Left lung (tissue), 10 donors: Measurements from ENCODE around the gene GALNT13. TPM values are rescaled to one million over a fixed set of nuclear protein-coding genes. Genes with fewer than 3 reads are reported as not detected.

Experiments used
- ATAC-seq: fragments of 200-7000 bp; cut with Tn5 transposase; one replicate; pipeline ENCODE4 v1.9.1; 2020; ENCODE audit warnings: moderate library complexity
- DNase-seq, 4 donors: peaks; one replicate each; pipeline ENCODE4 v3.0.0-alpha.2; 2013 to 2020
- H3K27ac ChIP-seq, 2 donors: fragments of 200-600 bp; sonication (generic) in 1 of 2; one replicate each; pipeline versions ENCODE4 v1.5.0 to v1.8.0; 2020 to 2021
- H3K27me3 ChIP-seq, 2 donors: fragments of 200-600 bp; sonication (generic) in 1 of 2; one replicate each; pipeline versions ENCODE4 v1.5.0 to v1.8.0; 2020 to 2021
- H3K36me3 ChIP-seq, 2 donors: fragments of 200-600 bp; sonication (generic) in 1 of 2; one replicate each; pipeline versions ENCODE4 v1.5.0 to v1.8.0; 2020 to 2021
- H3K4me1 ChIP-seq, 2 donors: fragments of 200-600 bp; one replicate each; pipeline ENCODE4 v1.8.0; 2021
- H3K4me3 ChIP-seq, 2 donors: fragments of 200-600 bp; sonication (generic) in 1 of 2; one replicate each; pipeline versions ENCODE4 v1.5.0 to v1.8.0; 2020 to 2021; ENCODE audit warnings: mild to moderate bottlenecking in 1 of 2
- H3K9me3 ChIP-seq, 2 donors: fragments of 200-600 bp; sonication (generic) in 1 of 2; one replicate each; pipeline versions ENCODE4 v1.5.0 to v1.8.0; 2020 to 2021
- intact Hi-C, 2 donors: fragments of 100-400 bp; cut with DNase I; formaldehyde crosslinking; loops; one replicate each; pipeline versions ENCODE4 v1.11.2 to v1.14.2; 2022
- polyA plus RNA-seq, 6 donors: library from polyadenylated mRNA; unstranded; fragments of 120-200 nt; gene quantifications; one replicate each; pipeline ENCODE4 v1.2.1, GENCODE V29; 2013; ENCODE audit not compliant: insufficient read length in 6 of 6
- total RNA-seq, 2 donors: library from RNA; stranded (reverse); fragmentation: NEBNext Ultra II Directional; extraction: Animal tissue kit (Norgen Biotek cat#: 25700); gene quantifications; one replicate each; pipeline ENCODE4 v1.2.1, GENCODE V29; 2021
- TF ChIP-seq, protein P1 (sequence below), 2 donors: fragments of 200-600 bp; sonication (generic) in 1 of 2; IDR thresholded peaks; one replicate each; pipeline versions ENCODE4 v1.5.0 to v1.8.0; 2021; ENCODE audit warnings: antibody characterized with exemption in 2 of 2
- donor health status: DM: no; HTN: yes; CAD: no.
- donor health status: DM: no; HTN: no; CAD: no.

GALNT13 gene
- total and polyA plus RNA-seq, 8 donors, result 1.1 to 26.4 (median 5.9) TPM

DNA sequence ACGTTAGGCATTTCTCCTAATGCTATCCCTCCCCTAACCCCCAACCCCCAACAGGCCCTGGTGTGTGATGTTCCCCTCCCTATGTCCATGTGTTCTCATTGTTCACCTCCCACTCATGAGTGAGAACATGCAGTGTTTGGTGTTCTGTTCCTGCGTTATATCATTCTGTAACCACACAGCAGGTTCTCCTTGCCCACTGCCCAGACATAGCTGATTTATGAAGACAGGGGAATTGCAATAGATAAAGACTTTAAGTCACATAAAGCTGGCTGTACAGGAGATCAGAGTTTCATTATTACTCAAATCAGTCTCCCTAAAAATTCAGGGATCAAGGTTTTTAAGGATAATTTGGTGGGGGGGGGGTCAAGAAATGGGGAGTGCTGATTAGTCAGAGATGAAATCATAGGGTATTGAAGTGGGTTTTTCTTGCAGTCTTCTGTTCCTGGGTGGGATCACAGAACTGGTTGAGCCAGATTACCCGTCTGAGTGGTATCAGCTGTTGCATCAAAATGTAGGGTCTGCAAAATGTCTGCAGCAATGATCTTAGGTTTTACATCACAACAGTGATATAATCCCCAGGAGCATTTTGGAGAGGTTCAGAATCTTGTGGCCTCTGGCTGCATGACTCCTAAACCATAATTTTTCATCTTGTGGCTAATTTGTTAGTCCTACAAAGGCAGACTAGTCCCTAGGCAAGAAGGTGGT is 434.7 kb downstream of the GALNT13 start:
- no peaks in the 10 kb centered on the region for H3K36me3 ChIP-seq
- no peaks in the 10 kb centered on the region for H3K27me3 ChIP-seq
- H3K4me1 ChIP-seq, result no peaks in the 10 kb centered on the region
- no peak for DNase-seq
- intact Hi-C loops, result no loop called here
- no peak for ATAC-seq
- H3K4me3 ChIP-seq, result no peak overlapping the region
- H3K27ac ChIP-seq, result no peak overlapping the region
- TF ChIP-seq, protein P1, sequence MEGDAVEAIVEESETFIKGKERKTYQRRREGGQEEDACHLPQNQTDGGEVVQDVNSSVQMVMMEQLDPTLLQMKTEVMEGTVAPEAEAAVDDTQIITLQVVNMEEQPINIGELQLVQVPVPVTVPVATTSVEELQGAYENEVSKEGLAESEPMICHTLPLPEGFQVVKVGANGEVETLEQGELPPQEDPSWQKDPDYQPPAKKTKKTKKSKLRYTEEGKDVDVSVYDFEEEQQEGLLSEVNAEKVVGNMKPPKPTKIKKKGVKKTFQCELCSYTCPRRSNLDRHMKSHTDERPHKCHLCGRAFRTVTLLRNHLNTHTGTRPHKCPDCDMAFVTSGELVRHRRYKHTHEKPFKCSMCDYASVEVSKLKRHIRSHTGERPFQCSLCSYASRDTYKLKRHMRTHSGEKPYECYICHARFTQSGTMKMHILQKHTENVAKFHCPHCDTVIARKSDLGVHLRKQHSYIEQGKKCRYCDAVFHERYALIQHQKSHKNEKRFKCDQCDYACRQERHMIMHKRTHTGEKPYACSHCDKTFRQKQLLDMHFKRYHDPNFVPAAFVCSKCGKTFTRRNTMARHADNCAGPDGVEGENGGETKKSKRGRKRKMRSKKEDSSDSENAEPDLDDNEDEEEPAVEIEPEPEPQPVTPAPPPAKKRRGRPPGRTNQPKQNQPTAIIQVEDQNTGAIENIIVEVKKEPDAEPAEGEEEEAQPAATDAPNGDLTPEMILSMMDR (IDR thresholded peaks at IDR 0.05), result no peak
- peaks cover 0 to 4% of the 10 kb centered on the region in 2 donors for H3K9me3 ChIP-seq

DNA sequence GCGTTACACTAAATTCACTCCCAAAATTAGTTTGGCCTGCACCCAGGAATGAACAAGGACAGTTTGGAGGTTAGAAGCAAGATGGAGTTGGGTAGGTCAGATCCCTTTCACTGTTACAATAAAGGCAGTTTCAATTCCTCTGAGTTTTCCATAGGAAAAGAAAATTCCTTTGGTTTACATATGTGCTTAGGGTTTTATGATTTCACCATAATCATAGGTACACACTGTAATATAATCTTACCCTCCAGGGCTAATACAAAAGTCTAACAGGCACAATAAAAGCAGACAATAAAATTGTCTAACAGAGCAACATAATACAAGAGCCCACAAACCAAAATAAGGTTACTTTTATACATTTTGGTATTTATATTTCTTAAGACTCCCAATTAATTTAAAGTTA is 435.3 kb downstream of the GALNT13 start:
- intact Hi-C loops, result no loop called here
- TF ChIP-seq, protein P1 (IDR thresholded peaks at IDR 0.05), result no peak
- DNase-seq, result no peak
- Histone ChIP-seq H3K4me3 (no peak overlapping the region), H3K4me1 (no peaks in the 10 kb centered on the region), H3K27me3 (no peaks in the 10 kb centered on the region), H3K36me3 (no peaks in the 10 kb centered on the region), H3K9me3 (peaks cover 0 to 4% of the 10 kb centered on the region in 2 donors), H3K27ac (no peak overlapping the region)
- ATAC-seq, result no peak

DNA sequence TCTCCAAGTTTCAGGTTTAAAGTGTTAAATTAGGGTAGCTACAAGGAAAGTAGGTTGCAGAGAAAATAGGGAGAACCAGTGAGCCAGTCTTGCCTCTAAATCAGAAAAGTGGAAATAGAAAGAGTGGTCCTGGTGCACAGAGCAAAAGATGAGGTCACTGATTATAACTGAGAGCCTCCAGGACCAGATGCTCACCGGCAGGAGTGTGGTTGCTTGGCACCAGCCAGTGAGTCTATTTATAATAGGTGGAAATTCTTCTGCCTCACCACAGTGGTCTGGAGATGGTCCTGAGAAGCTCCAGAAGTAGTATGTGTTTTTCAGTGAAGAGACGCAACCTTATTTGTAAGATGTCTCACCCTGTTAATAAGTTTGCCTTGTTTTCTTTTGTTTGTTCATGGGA is 452.9 kb downstream of the GALNT13 start:
- Histone ChIP-seq H3K36me3 (no peaks in the 10 kb centered on the region), H3K4me3 (no peak overlapping the region), H3K4me1 (no peaks in the 10 kb centered on the region), H3K27me3 (no peaks in the 10 kb centered on the region), H3K9me3 (no peaks in the 10 kb centered on the region), H3K27ac (no peak overlapping the region)
- ATAC-seq (no peak), DNase-seq (no peak)
- intact Hi-C loops, result no loop called here
- TF ChIP-seq, protein P1 (IDR thresholded peaks at IDR 0.05), result no peak

DNA sequence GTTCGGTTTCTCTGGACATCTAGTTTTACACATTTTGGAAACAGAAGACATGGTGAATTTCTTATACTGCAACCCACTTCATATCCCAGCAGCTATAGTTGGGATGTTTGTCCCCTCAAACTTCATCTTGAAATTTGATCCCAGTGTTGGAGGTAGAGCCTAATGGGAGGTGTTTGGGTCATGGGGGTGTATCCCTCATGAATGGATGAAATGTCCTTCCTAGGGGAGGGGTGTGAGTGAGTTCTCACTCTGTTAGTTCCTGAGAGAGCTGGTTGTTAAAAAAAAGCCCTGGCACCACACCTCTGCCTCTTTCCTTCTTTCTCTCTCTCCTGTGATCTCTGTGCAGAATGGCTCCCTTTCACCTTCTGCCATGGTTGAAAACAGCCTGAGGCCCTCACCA is 457.8 kb downstream of the GALNT13 start:
- Histone ChIP-seq H3K27me3 (no peaks in the 10 kb centered on the region), H3K27ac (no peak overlapping the region), H3K4me3 (no peak overlapping the region), H3K9me3 (no peaks in the 10 kb centered on the region), H3K4me1 (no peaks in the 10 kb centered on the region), H3K36me3 (no peaks in the 10 kb centered on the region)
- DNase-seq (no peak), ATAC-seq (no peak)
- intact Hi-C loops, result no loop called here
- TF ChIP-seq, protein P1 (IDR thresholded peaks at IDR 0.05), result no peak

DNA sequence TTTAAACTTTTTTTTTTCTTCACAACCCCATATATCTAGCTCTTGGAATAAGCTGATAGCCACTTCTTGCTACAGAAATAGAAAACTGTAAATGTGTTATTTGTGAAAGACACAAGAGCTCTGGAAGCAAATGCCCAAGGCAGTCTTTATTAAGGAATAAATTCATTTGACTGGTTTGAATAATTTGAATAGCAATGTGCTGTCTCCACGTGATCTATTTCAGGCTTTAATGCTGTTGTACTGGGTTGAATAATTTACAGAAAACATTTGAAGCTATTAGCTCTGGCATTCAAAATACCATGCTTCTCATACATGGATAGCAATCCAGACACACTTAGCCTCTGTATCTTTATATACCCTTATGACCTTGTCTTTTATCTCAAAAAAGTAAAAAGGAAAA is 460.1 kb downstream of the GALNT13 start:
- TF ChIP-seq, protein P1 (IDR thresholded peaks at IDR 0.05), result no peak
- DNase-seq (no peak), ATAC-seq (no peak)
- Histone ChIP-seq H3K4me1 (no peaks in the 10 kb centered on the region), H3K27me3 (no peaks in the 10 kb centered on the region), H3K9me3 (no peaks in the 10 kb centered on the region), H3K36me3 (no peaks in the 10 kb centered on the region), H3K27ac (no peak overlapping the region), H3K4me3 (no peak overlapping the region)
- intact Hi-C loops, result no loop called here
